ENCODE results near the gene ZNF85.

DNA sequence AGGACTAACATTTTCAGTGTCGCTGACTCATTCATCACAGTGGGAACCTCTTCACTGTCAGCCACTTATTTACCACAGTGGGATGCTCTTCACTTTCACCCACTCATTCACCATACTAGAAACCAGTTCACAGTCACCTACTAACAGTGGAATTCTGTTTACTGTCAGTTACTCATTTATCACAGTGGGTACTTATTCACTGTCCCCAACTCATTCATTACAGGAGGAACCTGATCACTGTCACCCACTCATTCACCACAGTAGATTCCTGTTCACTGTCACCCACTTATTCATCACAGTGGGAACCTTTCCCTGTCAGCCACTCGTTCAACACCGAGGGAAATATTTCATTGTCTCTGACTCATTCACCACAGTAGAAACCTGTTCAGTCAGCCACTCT is 10.1 kb upstream of the ZNF85 start:
- TF ChIP-seq, protein P1, sequence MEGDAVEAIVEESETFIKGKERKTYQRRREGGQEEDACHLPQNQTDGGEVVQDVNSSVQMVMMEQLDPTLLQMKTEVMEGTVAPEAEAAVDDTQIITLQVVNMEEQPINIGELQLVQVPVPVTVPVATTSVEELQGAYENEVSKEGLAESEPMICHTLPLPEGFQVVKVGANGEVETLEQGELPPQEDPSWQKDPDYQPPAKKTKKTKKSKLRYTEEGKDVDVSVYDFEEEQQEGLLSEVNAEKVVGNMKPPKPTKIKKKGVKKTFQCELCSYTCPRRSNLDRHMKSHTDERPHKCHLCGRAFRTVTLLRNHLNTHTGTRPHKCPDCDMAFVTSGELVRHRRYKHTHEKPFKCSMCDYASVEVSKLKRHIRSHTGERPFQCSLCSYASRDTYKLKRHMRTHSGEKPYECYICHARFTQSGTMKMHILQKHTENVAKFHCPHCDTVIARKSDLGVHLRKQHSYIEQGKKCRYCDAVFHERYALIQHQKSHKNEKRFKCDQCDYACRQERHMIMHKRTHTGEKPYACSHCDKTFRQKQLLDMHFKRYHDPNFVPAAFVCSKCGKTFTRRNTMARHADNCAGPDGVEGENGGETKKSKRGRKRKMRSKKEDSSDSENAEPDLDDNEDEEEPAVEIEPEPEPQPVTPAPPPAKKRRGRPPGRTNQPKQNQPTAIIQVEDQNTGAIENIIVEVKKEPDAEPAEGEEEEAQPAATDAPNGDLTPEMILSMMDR (IDR thresholded peaks at IDR 0.05; ENCODE audit: insufficient read depth, low read depth, low read length): no peak
- TF ChIP-seq EZH2 (IDR thresholded peaks at IDR 0.05; ENCODE audit: insufficient read depth, low read length): no peak

Measured in astrocyte (in vitro differentiated cells and primary cell).